HepG2 (cell line): ENCODE data around the gene TCEAL9. TPM values are rescaled to one million over a fixed set of nuclear protein-coding genes. Genes with fewer than 3 reads are reported as not detected.

Experiments used
- ATF1 ChIP-seq: IDR thresholded peaks from 2 replicates; pipeline ENCODE4 v1.6.1; 2016; ENCODE audit warnings: mild to moderate bottlenecking, control low read depth
- ATF7 ChIP-seq, 2 experiments: fragments of 450-650 bp in 1 of 2; sonication (generic) in 1 of 2; formaldehyde crosslinking in 1 of 2; IDR thresholded peaks; 2 replicates each; pipeline versions ENCODE4 v1.4.0 to v1.6.1; 2016 to 2020; ENCODE audit warnings: antibody characterized with exemption in 1 of 2, mild to moderate bottlenecking in 1 of 2, missing genetic modification reagents in 1 of 2
- ELF4 ChIP-seq: sonication (generic); formaldehyde crosslinking; IDR thresholded peaks from 2 replicates; pipeline ENCODE4 v1.5.0; 2020; ENCODE audit warnings: missing genetic modification reagents, mild to moderate bottlenecking, moderate library complexity, borderline replicate concordance
- GABPA ChIP-seq, 2 experiments: IDR thresholded peaks; 2 replicates each; pipeline ENCODE4 v1.6.1; 2011 to 2016; ENCODE audit warnings: low read depth in 2 of 2, low read length in 1 of 2, missing biosample characterization in 1 of 2, missing genetic modification characterization in 1 of 2
- GABPB1 ChIP-seq: IDR thresholded peaks from 2 replicates; pipeline ENCODE4 v1.6.1; 2016; ENCODE audit warnings: mild to moderate bottlenecking, missing genetic modification reagents, moderate library complexity, missing compliant biosample characterization
- KDM1A ChIP-seq: IDR thresholded peaks from 2 replicates; pipeline ENCODE4 v1.6.1; 2016; ENCODE audit warnings: missing compliant biosample characterization
- MBD4 ChIP-seq: IDR thresholded peaks from 2 replicates; pipeline ENCODE4 v1.6.1; 2012; ENCODE audit warnings: low read length, inconsistent platforms, borderline replicate concordance
- MYNN ChIP-seq: sonication (generic); formaldehyde crosslinking; IDR thresholded peaks from 2 replicates; pipeline ENCODE4 v1.4.0; 2020; ENCODE audit warnings: mild to moderate bottlenecking, low read depth, missing genetic modification reagents
- POLR2G ChIP-seq: fragments of 200-400 bp; formaldehyde crosslinking; IDR thresholded peaks from 2 replicates; pipeline ENCODE4 v1.6.1; 2018; ENCODE audit warnings: mild to moderate bottlenecking, low read depth, low read length, moderate library complexity
- RELA ChIP-seq: sonication (generic); formaldehyde crosslinking; IDR thresholded peaks from 2 replicates; pipeline ENCODE4 v1.4.0; 2020; ENCODE audit warnings: missing genetic modification reagents
- RFX3 ChIP-seq: IDR thresholded peaks from 2 replicates; pipeline ENCODE4 v1.6.1; 2016; ENCODE audit warnings: missing biosample characterization, missing genetic modification reagents
- RFXANK ChIP-seq: IDR thresholded peaks from 2 replicates; pipeline ENCODE4 v1.6.1; 2016
- RXRA ChIP-seq: sonication (generic); formaldehyde crosslinking; IDR thresholded peaks from 2 replicates; pipeline ENCODE4 v1.5.1; 2020; ENCODE audit warnings: missing genetic modification reagents
- SIN3B ChIP-seq: fragments of 150-350 bp; IDR thresholded peaks from 2 replicates; pipeline ENCODE4 v1.6.1; 2014; ENCODE audit warnings: low read length
- SKI ChIP-seq: fragments of 450-650 bp; IDR thresholded peaks from one replicate; pipeline ENCODE4 v1.6.1; 2018; ENCODE audit warnings: mild to moderate bottlenecking; ENCODE audit not compliant: partially characterized antibody
- SMYD3 ChIP-seq: sonication (generic); formaldehyde crosslinking; IDR thresholded peaks from 2 replicates; pipeline ENCODE4 v1.8.1; 2023; ENCODE audit warnings: mild to moderate bottlenecking, missing genetic modification reagents
- SOX5 ChIP-seq: IDR thresholded peaks from 2 replicates; pipeline ENCODE4 v1.6.1; 2016; ENCODE audit warnings: borderline replicate concordance
- TARDBP ChIP-seq: sonication (generic); formaldehyde crosslinking; IDR thresholded peaks from 2 replicates; pipeline ENCODE4 v1.8.0; 2022; ENCODE audit warnings: mild to moderate bottlenecking, missing genetic modification reagents
- ZFP36L1 ChIP-seq: sonication (generic); formaldehyde crosslinking; IDR thresholded peaks from 2 replicates; pipeline ENCODE4 v1.8.0; 2022; ENCODE audit warnings: mild to moderate bottlenecking, missing genetic modification reagents, moderate library complexity
- ZKSCAN8 ChIP-seq: IDR thresholded peaks from 2 replicates; pipeline ENCODE4 v1.6.1; 2016; ENCODE audit warnings: borderline replicate concordance, missing genetic modification reagents, missing compliant biosample characterization
- ZNF629 ChIP-seq: sonication (generic); formaldehyde crosslinking; conservative IDR thresholded peaks from 2 replicates; pipeline ENCODE4 v1.5.0; 2020; ENCODE audit warnings: missing genetic modification reagents
- ZNF724P ChIP-seq: sonication (generic); formaldehyde crosslinking; IDR thresholded peaks from 2 replicates; pipeline ENCODE4 v1.8.0; 2022; ENCODE audit warnings: missing genetic modification reagents, borderline replicate concordance
- ZNF775 ChIP-seq: sonication (generic); formaldehyde crosslinking; IDR thresholded peaks from 2 replicates; pipeline ENCODE4 v1.4.0; 2020; ENCODE audit warnings: missing genetic modification reagents, mild to moderate bottlenecking, moderate library complexity, borderline replicate concordance
- ZSCAN20 ChIP-seq: sonication (generic); formaldehyde crosslinking; IDR thresholded peaks from 2 replicates; pipeline ENCODE4 v1.4.0; 2020; ENCODE audit warnings: missing genetic modification reagents, mild to moderate bottlenecking, borderline replicate concordance
- polyA plus RNA-seq, 8 experiments: library from polyadenylated mRNA; depleted of rRNA in 3 of 8; stranded (reverse) in 7 of 8; unstranded in 1 of 8; fragments of >200 nt; fragmentation: Illumina TruSeq in 4 of 8; extraction: Trizol in 4 of 8; gene quantifications; 2 replicates each; pipeline versions ENCODE4 v1.2.1 to v1.2.3, GENCODE V29; 2011 to 2016; ENCODE audit warnings: low read depth in 4 of 8, missing spikeins in 1 of 8, mixed read lengths in 1 of 8; ENCODE audit not compliant: insufficient read depth in 1 of 8
- total RNA-seq, 5 experiments: library from RNA; depleted of rRNA; stranded (reverse); fragments of >200 nt; fragmentation: Illumina TruSeq; extraction: Trizol; gene quantifications; 2 replicates each; pipeline ENCODE4 v1.2.3, GENCODE V29; 2016; ENCODE audit warnings: low read depth in 1 of 5
- TF ChIP-seq, protein P1 (sequence below): sonication (generic); formaldehyde crosslinking; conservative IDR thresholded peaks from 2 replicates; pipeline ENCODE4 v1.8.0; 2022; ENCODE audit warnings: missing genetic modification reagents
- TF ChIP-seq, protein P2 (sequence below): sonication (generic); formaldehyde crosslinking; conservative IDR thresholded peaks from 2 replicates; pipeline ENCODE4 v1.4.0; 2020; ENCODE audit warnings: missing genetic modification reagents
- TF ChIP-seq, protein P3 (sequence below): fragments of 450-650 bp; IDR thresholded peaks from 2 replicates; pipeline ENCODE4 v1.6.1; 2017

TCEAL9 gene
- total and polyA plus RNA-seq, 2 of the 13 experiments (the other 11 are each of a cell fraction or from before 2014, with no cell fraction given): 15.8 to 45.8 TPM

DNA sequence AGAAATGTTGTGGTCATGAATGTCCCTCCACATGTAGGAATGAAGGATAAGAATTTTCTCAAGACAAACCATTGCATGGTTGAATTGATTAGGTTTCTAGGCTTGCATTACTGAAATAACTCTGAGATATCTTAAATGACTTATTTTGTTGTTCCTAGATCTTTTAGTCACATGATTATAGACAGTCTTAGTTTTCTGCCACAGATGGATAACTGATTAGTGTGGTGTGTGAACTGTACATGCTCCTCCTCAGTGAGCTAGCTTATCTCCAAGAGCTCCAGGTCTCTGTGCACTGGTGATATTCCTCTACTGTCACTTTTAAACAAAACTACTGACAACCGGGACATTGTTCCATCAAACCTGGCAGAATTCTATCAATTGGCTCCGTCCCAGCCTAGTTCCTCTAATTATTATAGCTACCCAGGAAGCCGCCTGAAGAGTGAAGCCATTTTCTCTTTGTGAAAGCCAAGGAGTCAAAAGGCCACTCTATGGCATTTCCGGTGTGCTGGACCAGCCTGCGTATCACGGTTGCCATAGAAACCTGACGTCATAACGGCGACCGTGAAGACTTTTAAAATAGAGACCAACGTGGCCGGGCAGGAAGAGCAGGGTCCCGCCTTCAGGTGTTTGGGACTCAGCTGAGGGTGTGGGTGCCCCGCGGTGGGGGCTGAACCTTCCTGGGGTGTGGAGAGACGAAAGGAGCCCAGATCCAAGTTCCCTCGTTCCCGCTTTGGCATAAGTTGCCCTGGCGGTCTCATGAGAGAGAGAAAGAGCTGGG, 48.1 kb downstream of the TCEAL9 start (continued):
- no peak for TF ChIP-seq SKI
- no peak for TF ChIP-seq KDM1A
- TF ChIP-seq ZNF775: no peak
- TF ChIP-seq ELF4 (CRISPR knock-in tag): no peak
- no peak for TF ChIP-seq ZNF724P
- no peak for TF ChIP-seq MBD4
- TF ChIP-seq ZKSCAN8: no peak
- TF ChIP-seq POLR2G: no peak
- no peak for TF ChIP-seq ZNF629
- no peak for TF ChIP-seq RFXANK
- 0 out of 2 replicates have a peak, but pooled peaks have one; percentile 20 for TF ChIP-seq GABPA (IDR thresholded peaks at IDR 0.05; ENCODE audit: low read depth, low read length)
- TF ChIP-seq GABPA (CRISPR knock-in tag; IDR thresholded peaks at IDR 0.05; ENCODE audit: low read depth): peak; percentile 80
- no peak for TF ChIP-seq ZSCAN20 (CRISPR knock-in tag)
- TF ChIP-seq ATF1 (CRISPR knock-in tag): peak; percentile 82
- TF ChIP-seq, protein P1, sequence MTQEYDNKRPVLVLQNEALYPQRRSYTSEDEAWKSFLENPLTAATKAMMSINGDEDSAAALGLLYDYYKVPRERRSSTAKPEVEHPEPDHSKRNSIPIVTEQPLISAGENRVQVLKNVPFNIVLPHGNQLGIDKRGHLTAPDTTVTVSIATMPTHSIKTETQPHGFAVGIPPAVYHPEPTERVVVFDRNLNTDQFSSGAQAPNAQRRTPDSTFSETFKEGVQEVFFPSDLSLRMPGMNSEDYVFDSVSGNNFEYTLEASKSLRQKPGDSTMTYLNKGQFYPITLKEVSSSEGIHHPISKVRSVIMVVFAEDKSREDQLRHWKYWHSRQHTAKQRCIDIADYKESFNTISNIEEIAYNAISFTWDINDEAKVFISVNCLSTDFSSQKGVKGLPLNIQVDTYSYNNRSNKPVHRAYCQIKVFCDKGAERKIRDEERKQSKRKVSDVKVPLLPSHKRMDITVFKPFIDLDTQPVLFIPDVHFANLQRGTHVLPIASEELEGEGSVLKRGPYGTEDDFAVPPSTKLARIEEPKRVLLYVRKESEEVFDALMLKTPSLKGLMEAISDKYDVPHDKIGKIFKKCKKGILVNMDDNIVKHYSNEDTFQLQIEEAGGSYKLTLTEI: no peak
- no peak for TF ChIP-seq ATF7 (IDR thresholded peaks at IDR 0.05)
- no peak for TF ChIP-seq ATF7 (CRISPR knock-in tag; IDR thresholded peaks at IDR 0.05)
- TF ChIP-seq, protein P2, sequence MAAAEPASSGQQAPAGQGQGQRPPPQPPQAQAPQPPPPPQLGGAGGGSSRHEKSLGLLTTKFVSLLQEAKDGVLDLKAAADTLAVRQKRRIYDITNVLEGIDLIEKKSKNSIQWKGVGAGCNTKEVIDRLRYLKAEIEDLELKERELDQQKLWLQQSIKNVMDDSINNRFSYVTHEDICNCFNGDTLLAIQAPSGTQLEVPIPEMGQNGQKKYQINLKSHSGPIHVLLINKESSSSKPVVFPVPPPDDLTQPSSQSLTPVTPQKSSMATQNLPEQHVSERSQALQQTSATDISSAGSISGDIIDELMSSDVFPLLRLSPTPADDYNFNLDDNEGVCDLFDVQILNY (CRISPR knock-in tag): no peak
- peak; percentile 82 for TF ChIP-seq RFX3 (CRISPR knock-in tag)
- no peak for TF ChIP-seq TARDBP (CRISPR knock-in tag)
- TF ChIP-seq RELA (CRISPR knock-in tag): no peak
- TF ChIP-seq, protein P3, sequence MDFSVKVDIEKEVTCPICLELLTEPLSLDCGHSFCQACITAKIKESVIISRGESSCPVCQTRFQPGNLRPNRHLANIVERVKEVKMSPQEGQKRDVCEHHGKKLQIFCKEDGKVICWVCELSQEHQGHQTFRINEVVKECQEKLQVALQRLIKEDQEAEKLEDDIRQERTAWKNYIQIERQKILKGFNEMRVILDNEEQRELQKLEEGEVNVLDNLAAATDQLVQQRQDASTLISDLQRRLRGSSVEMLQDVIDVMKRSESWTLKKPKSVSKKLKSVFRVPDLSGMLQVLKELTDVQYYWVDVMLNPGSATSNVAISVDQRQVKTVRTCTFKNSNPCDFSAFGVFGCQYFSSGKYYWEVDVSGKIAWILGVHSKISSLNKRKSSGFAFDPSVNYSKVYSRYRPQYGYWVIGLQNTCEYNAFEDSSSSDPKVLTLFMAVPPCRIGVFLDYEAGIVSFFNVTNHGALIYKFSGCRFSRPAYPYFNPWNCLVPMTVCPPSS: no peak
- no peak for TF ChIP-seq SMYD3 (CRISPR knock-in tag)
- no peak for TF ChIP-seq SOX5 (CRISPR knock-in tag)
- TF ChIP-seq GABPB1: peak; percentile 63
- no peak for TF ChIP-seq RXRA (CRISPR knock-in tag)
- TF ChIP-seq ZFP36L1 (CRISPR knock-in tag): no peak
- no peak for TF ChIP-seq MYNN (CRISPR knock-in tag)
- no peak for TF ChIP-seq SIN3B
